Measurements from ENCODE around the gene ACOT2. TPM values are rescaled to one million over a fixed set of nuclear protein-coding genes. Genes with fewer than 3 reads are reported as not detected.
"Not testable (repeated sequence)": the region's sequence is repeated elsewhere in the genome, so short reads cannot be mapped to it uniquely, and the experiment has no call there.

The ACOT2 gene
- 59.5 and 61.6 TPM in 2 replicates for polyA plus RNA-seq (2011; rRNA removed)
- 75.4 and 88.1 TPM in 2 replicates for polyA plus RNA-seq (2012; cell fraction: cytosol; rRNA removed)
- 115 and 143 TPM in 2 replicates for polyA plus RNA-seq (2012; cell fraction: nucleus; rRNA removed)
- 59.6 to 64.8 TPM (median 64.6 TPM) in 3 replicates for polyA plus RNA-seq (2017; fragmentation: RNase III; extraction: RNeasy Plus Mini Kit Qiagen cat#74134 plus additional on column Dnase treatment)
- polyA minus RNA-seq (2011; rRNA and poly(A)+ RNA removed), result 29.0 and 29.4 TPM in 2 replicates

GRCh38 chr14:73569185-73569958 is at the start of gene ACOT2:
Gene ACOT2, plus strand, starts transcription at chr14:73569213. Its CDS starts 28 bp downstream, at chr14:73569241.
- WGBS (ENCODE audit: missing lambda C conversion rate), result 1% methylated on average over 11 of the region's 83 CpGs
- ChIA-PET CTCF (interaction anchor here (0.6 to 3.1 kb wide), 16 partner anchors 10 to 387 kb away, joined by 3 to 22 read pairs (median 4); partner anchors contain the start of gene ACOT1), POLR2A (interaction anchor here (0.6 to 2.9 kb wide), 18 partner anchors 12 to 514 kb away, joined by 3 to 22 read pairs (median 5); partner anchors contain the start of genes ACOT1, ACOT4, ACOT6 and DNAL1)
- peak; percentile 29 for TF ChIP-seq POLR2A (IDR thresholded peaks at IDR 0.05; ENCODE audit: low read length)
- peak; percentile 91 for TF ChIP-seq E2F6 (IDR thresholded peaks at IDR 0.05; ENCODE audit: borderline replicate concordance, low read depth)
- TF ChIP-seq BHLHE40 (IDR thresholded peaks at IDR 0.05; ENCODE audit: low read depth, low read length), result peak; percentile 46; the same call in 1 of the 2 replicates
- peak; percentile 63 to 72; a peak in 3 of 5 replicates for TF ChIP-seq JUN (IDR thresholded peaks at IDR 0.05)
- TF ChIP-seq ATOH8 (CRISPR knock-in tag; IDR thresholded peaks at IDR 0.05; ENCODE audit: low read depth), result 0 out of 2 replicates have a peak, but pooled peaks have one; percentile 16
- TF ChIP-seq MAX (IDR thresholded peaks at IDR 0.05), result peak; percentile 86
- FAIRE-seq; H3K9me3 ChIP-seq; TF ChIP-seq FOSL2 (IDR thresholded peaks at IDR 0.05): not testable (repeated sequence)
- TF ChIP-seq FOSL2 (CRISPR knock-in tag; IDR thresholded peaks at IDR 0.05), result peak; percentile 83
- 0 out of 2 replicates have a peak, but pooled peaks have one; percentile 64 for TF ChIP-seq MYC (IDR thresholded peaks at IDR 0.05; ENCODE audit: borderline replicate concordance, low read length)
- TF ChIP-seq PHF8 (IDR thresholded peaks at IDR 0.05; ENCODE audit: borderline replicate concordance, low read depth), result peak; percentile 90
- TF ChIP-seq KDM5A (IDR thresholded peaks at IDR 0.05), result peak; percentile 57
- Histone ChIP-seq H3K27ac (peak within 1 kb of the TSS; percentile 94 to 98), H3K4me3 (peak within 1 kb of the TSS; percentile 55), H3K4me1 (peaks cover 21% of the 10 kb centered on the region), H3K4me2 (peak within 1 kb of the TSS; percentile 90)
- ATAC-seq (peak; percentile 88 to 90), DNase-seq (ENCODE audit: low read depth in 1 of 2, low spot score in 1 of 2) (peak; percentile 93 to 94)

- Histone ChIP-seq H3K4me1 (peaks cover 1% of the 10 kb centered on the region; the same call in 1 of the 3 replicates), H3K9me3 (no peaks in the 10 kb centered on the region), H3K4me2 (no peak overlapping the region), H3K4me3 (no peak overlapping the region), H3K27ac (no peak overlapping the region)
- DNase-seq (ENCODE audit: low read depth in 1 of 2, low spot score in 1 of 2) (no peak), ATAC-seq (peak in 1 of 2 experiments; percentile 51; a peak in 3 of 6 replicates), FAIRE-seq (no peak)
- 93% methylated on average over 4 of the region's 4 CpGs for WGBS (ENCODE audit: missing lambda C conversion rate)
- POLR2A ChIA-PET, result interaction anchor here (1.7 kb wide), 1 partner anchor 48 kb away, joined by 5 read pairs; the partner anchor contains the start of gene ACOT2
- CTCF ChIA-PET, result interaction anchor here (1.8 to 6.3 kb wide), 3 partner anchors 9 to 17 kb away, joined by 7 to 50 read pairs (median 17); partner anchors contain the start of gene ACOT1
- TF ChIP-seq MAX (IDR thresholded peaks at IDR 0.05) (no peak), CBX2 (IDR thresholded peaks at IDR 0.05; ENCODE audit: borderline replicate concordance, low read depth) (no peak), HOXB5 (CRISPR knock-in tag; IDR thresholded peaks at IDR 0.05) (no peak), USF2 (IDR thresholded peaks at IDR 0.05) (no peak), JUN (IDR thresholded peaks at IDR 0.05) (no peak), RCOR1 (IDR thresholded peaks at IDR 0.05; ENCODE audit: low read depth, low read length) (no peak)
Observed at GRCh38 chr14:73521229-73521628, 47.8 kb upstream of the ACOT2 start.

- ATAC-seq, result no peak
- ChIA-PET CTCF (interaction anchor here (1.3 to 6.3 kb wide), 2 partner anchors 16 to 109 kb away, joined by 5 to 50 read pairs; no protein-coding TSS in a partner anchor), POLR2A (no interaction called here)
Observed at GRCh38 chr14:73524493-73524892, 44.5 kb upstream of the ACOT2 start.

More at GRCh38 chr14:73524493-73524892, 44.5 kb upstream of the ACOT2 start:
- Histone ChIP-seq H3K27ac (no peak overlapping the region), H3K4me3 (no peak overlapping the region), H3K4me1 (peaks cover 9% of the 10 kb centered on the region; the same call in 1 of the 3 replicates), H3K4me2 (no peak overlapping the region), H3K9me3 (no peaks in the 10 kb centered on the region)
- TF ChIP-seq JUN (IDR thresholded peaks at IDR 0.05) (no peak), JUNB (IDR thresholded peaks at IDR 0.05) (no peak), FOSB (CRISPR knock-in tag; IDR thresholded peaks at IDR 0.05) (no peak), EHF (CRISPR knock-in tag; IDR thresholded peaks at IDR 0.05) (no peak), MYC (IDR thresholded peaks at IDR 0.05; ENCODE audit: borderline replicate concordance, low read length) (no peak), MAZ (IDR thresholded peaks at IDR 0.05; ENCODE audit: borderline replicate concordance, low read depth, low read length) (no peak), NFE2L2 (conservative IDR thresholded peaks at IDR 0.05; ENCODE audit: low read length) (no peak), ZNF302 (CRISPR knock-in tag; IDR thresholded peaks at IDR 0.05) (no peak), RARB (CRISPR knock-in tag; IDR thresholded peaks at IDR 0.05) (no peak), NPAS2 (CRISPR knock-in tag; IDR thresholded peaks at IDR 0.05; ENCODE audit: borderline replicate concordance) (no peak), CHD4 (IDR thresholded peaks at IDR 0.05; ENCODE audit: borderline replicate concordance) (no peak), HDAC2 (IDR thresholded peaks at IDR 0.05) (no peak), HOXB13 (CRISPR knock-in tag; IDR thresholded peaks at IDR 0.05; ENCODE audit: low read depth) (no peak), HOXB5 (CRISPR knock-in tag; IDR thresholded peaks at IDR 0.05) (no peak)
- WGBS (ENCODE audit: missing lambda C conversion rate), result 86% methylated on average over 4 of the region's 4 CpGs
- DNase-seq (ENCODE audit: low read depth in 1 of 2, low spot score in 1 of 2) (no peak), FAIRE-seq (no peak)

Measured in A549 (cell line).